GM18870 (cell line): ENCODE measurements around the gene SGCB.

Source experiments
- ATAC-seq: cut with Tn5 transposase; IDR thresholded peaks from one replicate; pipeline ENCODE4 v1.9.1; 2021; ENCODE audit warnings: moderate library complexity; ENCODE audit not compliant: unreplicated experiment

The SGCB gene

DNA sequence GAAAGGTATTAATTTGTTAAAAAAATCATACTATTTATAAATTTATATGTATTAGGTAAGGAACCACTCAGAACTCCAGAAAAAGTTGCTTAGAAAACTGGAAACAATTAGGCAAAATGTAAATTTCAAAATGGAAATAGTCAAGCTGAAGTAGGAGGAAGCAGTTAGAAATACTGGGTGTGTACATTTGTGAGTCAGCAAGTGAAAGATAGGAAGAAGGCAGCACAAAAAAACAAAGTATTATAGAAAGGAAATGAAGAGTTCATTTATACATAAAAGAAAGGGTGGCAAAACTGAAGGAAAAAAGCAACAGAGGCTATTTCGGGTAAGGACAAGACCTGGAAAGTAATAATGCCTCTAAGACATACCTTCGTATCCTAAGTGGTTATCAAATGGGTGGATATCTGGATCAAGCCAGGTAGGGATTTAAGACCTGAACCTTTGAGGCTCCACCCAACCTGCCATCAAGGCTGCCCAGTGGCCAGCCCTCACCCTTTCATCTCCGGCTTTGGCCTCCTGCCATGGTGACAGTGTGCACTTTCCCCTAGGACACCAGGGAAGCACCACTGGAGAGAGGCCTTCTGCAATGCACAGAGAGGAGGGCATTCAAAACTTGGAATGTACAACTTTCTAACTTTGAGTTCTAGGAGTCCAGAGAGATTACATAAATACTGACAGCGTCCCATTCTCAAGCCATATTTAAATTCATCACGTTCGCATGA is 18.0 kb downstream of the SGCB start, which contains the start of gene LRRC66:
Gene LRRC66, minus strand, starts transcription at position 428 of the 722 bp plus-strand sequence. CDS start 2,750 bp downstream, outside the sequence.
- ATAC-seq = no peak

DNA sequence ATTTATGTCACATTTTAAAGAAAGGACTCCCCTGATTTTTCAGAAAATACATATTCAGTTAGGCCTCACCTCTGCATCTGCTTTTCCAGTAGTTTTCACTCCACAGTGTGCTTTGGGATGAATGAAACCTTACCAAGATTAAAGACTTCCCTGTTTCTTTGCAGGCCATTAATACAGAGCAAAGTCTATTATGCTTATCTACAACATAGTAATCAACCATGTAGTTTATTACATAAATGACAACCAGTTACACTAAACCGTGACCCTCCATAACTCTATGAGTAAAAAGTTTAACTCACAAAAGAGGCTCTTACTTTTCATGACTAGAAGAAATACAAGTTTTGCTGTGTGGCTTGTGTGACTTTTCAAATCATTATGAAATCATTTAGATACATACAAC is 20.3 kb downstream of the SGCB start:
- no peak for ATAC-seq

DNA sequence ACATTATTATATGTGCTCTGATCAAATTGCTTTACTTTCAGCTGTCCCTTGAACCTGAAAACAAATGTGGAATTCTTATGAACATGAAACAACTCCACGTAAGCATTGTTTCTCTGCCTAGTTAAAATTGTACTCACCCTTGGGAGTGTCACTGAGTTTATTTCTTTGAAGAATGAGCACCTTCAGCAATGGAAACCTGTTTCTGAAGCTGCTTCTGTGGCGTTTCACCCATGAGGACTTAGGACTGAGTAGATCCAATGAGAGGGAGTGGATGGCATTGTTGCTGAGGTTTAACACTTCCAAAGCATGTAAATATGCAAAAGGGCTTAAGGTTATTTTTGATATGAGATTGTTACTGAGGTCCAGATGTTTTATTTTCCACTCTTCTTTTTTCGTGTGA is 21.1 kb downstream of the SGCB start:
- no peak for ATAC-seq

DNA sequence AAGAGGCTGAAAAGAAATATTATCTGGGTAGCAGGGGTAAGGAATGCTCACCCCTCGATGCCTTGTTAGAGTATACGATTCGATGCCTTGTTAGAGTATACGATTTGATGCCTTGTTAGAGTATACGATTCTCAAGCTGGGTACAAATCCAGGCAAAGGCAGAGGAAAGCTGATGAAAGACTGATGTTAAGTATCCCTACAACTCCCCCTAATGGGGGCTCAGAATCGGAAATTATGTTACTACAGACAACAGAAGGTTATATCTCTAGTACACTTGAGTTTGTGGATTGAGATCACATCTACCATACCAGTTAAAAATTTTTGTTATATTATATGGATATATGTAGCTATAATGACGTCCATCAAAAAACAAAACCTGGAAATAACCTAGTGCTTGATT is 22.7 kb downstream of the SGCB start:
- ATAC-seq = no peak

DNA sequence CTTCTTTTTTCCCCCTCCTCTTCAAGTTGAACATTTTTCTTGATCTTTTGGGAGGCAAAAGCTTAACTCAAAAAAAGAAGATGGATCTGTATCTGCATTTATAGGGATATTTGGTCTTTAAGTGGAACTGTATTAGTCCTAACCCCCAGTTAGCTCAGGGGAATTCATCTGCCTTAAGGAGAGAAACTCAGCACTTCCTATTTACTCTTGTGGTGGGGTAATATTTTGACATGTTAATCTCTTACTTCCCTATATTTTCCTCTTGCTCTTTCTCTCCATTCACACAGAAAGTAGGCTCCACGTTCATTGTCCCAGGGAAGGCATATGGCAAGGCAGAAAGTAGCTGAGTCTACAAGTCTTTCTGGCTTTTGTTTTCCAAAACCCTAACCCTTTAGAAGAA is 23.2 kb downstream of the SGCB start:
- ATAC-seq = no peak

DNA sequence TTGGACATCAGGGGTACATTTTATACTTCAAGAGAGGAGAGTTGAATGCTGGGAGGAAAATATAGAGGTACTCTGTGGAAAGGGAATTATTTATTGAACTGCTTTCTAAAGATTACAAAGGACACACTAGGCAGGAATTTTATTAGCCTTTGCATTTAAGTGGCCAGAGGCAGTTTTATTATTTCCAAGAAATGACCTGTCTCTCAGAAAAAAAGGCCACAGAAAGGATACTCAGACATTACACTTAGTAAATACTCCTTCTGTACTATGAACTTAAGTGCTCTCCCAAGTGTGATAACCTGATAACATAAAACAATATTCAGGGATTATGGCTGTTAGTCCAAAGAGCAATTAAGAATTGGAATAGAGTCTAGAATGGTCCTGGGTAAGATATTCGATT is 25.4 kb downstream of the SGCB start:
- ATAC-seq = no peak

DNA sequence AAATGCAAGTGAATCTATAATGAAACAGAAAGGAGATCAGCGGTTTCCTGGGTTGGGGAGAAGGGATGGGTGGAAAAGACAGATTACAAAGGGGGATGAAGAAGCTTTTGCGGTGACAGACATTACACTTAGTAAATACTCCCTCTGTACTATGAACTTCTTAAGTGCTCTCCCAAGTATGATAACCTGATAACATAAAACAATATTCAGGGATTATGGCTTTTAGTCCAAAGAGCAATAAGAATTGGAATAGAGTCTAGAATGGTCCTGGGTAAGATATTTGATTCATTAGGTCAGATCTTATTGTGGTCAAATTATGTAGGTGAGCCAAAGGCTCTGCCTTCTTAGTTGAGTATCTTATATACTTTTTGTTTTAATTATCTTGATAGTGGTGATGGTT is 27.1 kb downstream of the SGCB start:
- ATAC-seq = no peak

DNA sequence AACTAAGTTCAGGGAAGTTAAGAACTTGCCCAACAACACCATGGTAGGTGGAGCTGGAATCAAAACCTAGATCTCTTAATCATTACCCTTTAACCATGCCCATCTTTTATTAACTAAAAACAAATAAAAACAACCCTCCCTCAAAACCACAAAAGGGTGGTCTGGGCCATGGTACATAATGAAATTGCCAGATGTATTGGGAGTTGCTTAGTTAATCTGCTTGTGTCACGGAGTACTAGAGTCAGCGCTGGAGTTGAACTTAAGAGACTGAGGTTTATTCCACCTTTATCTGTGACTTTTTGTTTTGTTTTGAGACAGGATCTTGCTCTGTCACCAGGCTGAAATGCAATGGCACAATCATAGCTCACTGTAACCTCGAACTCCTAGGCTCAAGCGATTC is 31.2 kb downstream of the SGCB start:
- no peak for ATAC-seq

DNA sequence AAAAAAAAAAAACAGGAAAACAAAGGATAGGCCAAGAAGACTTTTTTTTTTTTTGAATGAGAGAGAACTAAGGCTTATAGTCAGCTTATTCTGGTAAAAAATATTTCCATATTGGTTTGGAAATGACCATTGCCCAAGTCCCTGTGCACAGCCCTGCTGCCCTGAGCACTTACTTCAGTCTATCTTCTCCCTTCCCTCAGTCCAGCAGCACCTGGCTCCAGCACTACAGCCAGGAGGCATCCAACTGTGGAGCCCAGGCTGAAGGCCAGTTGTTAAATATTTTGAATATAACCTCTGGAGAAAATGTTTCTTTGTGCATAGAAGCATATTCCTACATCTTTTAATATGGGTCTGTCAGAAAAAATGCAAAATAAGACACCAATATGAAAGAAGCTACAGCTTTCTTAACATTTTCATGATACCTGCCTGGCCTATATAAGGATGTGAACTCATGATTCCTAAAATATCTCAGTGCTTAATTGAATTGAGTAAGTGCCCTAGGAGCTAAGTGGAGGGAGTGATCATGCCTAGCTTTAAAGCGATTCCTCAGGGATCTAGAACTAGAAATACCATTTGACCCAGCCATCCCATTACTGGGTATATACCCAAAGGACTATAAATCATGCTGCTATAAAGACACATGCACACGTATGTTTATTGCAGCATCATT is 32.4 kb downstream of the SGCB start:
- no peak for ATAC-seq

DNA sequence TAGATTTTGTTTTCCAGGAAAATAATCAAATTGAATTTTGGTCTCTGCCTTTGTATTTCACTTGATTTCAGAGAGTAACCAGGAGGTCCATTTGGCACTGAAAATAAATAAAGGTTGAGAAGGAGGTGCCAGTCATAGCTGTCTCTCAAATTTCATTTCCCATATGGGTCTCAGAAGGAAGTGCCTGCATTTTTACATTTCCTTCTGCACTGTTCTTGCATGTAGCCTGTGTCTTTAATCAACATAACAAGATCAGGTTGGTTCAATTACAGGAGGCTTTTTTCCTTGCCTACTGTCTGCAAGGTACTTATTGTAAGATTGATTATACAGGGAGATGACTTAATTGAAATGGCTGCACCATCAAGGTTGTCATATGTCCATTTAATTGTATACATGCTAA is 33.7 kb downstream of the SGCB start:
- no peak for ATAC-seq

DNA sequence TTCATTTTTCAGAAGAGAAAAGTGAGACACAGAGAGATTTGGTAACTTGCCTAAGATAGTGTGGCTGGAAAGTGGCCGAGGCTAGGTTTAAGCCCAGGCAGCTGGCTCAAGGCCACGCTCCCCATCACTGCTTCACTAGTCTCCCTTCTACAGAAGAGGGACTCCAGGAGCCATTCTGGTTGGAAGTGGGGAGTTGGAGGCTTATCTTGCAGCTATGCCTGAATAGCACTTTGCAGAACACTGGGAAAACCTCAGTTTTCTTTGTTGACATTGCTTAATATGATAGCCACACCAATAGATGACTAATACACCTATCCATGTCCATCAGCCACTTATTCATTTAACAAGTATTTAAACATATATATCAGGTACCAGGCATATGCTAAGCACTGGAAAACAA is 36.5 kb downstream of the SGCB start:
- no peak for ATAC-seq

DNA sequence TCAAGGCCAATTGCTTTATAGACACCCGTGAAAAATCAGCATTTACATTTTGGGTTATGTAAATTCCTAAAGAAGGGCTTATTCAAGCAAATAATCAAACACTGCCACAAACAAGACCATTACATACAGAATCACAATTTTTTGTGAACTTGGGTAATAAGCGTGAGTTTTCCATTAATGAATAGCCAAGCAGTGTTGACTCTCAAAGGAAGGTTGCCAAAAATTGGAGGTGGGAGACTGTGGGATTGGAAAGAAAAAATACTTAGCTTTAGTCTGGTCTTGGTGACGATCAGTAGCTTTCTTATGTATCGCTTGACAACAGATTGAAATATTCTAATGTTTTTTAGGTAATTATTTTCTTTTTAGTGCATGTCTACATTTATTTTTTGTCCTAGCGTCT is 38.8 kb downstream of the SGCB start:
- no peak for ATAC-seq

DNA sequence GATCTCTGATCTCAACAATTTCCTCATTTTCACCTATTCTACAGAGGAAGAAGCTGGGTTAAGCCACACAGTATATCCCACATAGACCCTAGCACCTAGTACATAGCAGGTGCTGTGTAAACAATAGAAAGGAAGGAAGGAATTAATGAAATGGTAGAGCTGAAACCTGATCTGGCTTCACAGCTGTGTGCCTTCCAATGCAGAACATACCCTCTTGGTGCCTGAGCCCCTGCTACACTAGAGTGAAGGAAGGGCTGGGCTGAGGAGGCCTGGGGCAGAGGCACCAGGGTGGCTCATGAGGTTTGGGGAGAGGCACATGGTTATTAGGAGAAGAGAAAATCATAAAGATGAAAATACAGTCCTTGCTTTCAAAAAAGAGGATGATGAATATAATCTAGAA is 39.3 kb downstream of the SGCB start:
- ATAC-seq = no peak

DNA sequence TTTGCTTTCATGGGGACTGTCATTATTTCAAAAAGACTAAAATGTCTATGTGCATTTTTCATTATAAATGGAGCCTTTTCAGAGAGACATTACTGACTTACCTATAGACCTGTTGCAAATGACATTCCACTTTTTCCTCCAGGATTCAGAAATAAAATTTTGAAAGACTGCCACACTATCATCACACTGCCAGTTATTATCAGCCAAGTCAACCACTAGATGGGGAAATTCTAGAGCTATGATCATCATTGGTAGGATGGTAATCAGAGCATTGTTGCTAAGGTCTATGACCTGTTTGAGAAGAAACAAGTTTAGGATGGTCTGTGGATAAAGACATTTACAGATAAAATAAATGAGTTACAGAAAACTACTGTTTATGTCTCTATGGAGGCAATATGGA is 40.5 kb downstream of the SGCB start:
- ATAC-seq = no peak

DNA sequence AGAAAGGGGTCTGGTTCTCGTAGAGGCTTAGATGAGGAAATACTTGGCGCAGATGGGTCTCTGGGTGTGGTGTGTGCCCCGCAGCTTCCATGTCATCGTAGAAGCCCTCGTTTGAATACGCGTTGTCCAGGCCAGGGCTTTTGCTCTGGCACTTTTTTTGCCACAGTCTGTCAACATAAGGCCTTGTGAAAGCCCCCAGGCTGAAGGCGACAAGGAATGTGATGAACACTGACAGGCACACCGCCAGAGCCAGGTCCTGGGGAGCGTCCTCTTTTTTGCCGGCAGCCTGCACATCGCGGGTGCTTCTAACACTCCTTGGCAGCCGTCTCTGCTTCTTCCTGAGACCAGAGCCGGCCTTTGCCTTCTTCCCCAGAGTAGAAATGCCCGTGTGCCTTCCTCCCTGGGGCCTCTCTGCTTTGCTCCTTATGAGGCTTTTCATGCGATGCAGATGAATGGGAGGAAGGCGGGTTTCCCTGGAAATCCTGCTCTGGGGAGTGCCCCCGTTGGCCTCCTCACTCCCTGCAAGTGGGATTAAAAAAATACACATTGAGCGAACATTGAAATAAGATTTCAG is 42.4 kb downstream of the SGCB start:
- no peak for ATAC-seq
